ENCODE results near the gene TNFAIP3.

- TF ChIP-seq CTCF (conservative IDR thresholded peaks at IDR 0.05) (no peak), ZFX (IDR thresholded peaks at IDR 0.05) (no peak)
Measured at GRCh38 chr6:137874204-137875057, 7.4 kb downstream of the TNFAIP3 start.
